Panc1 (cell line): ENCODE data around the gene SIK2. TPM values are rescaled to one million over a fixed set of nuclear protein-coding genes. Genes with fewer than 3 reads are reported as not detected.

Source experiments
- ATAC-seq: fragments of 200-7000 bp; cut with Tn5 transposase; 2 replicates; pipeline ENCODE4 v1.9.1; 2020; ENCODE audit warnings: mild to moderate bottlenecking, moderate library complexity
- BruUV-seq: library from RNA; stranded (reverse); fragments of 400-500 nt; replicated peaks from 2 replicates; lab custom pipeline; 2021; lab: Mats Ljungman, UMichigan
- CTCF ChIA-PET: fragments of 300-600 bp; sonication (Branson Sonifier 250); formaldehyde crosslinking; loops from one replicate; lab custom pipeline; 2022; ENCODE audit warnings: antibody characterized with exemption; lab: Charles Lee
- POLR2A ChIA-PET: fragments of 300-600 bp; sonication (Branson Sonifier 250); formaldehyde crosslinking; loops from one replicate; lab custom pipeline; 2022; ENCODE audit warnings: antibody characterized with exemption; lab: Charles Lee
- DNase-seq: peaks from one replicate; pipeline ENCODE4 v3.0.0-alpha.2; 2010; ENCODE audit warnings: low read depth, low spot score
- H3K27ac ChIP-seq: 2 replicates; pipeline ENCODE4 v1.5.1; 2011; ENCODE audit warnings: mild to moderate bottlenecking, low read length, inconsistent platforms
- H3K27me3 ChIP-seq: fragments of 200-500 bp; sonication (Bioruptor generic); 2 replicates; pipeline ENCODE4 v1.6.0; 2014; ENCODE audit warnings: low read length, inconsistent platforms; ENCODE audit not compliant: control insufficient read depth, insufficient read depth
- H3K36me3 ChIP-seq: fragments of 200-500 bp; sonication (Bioruptor generic); 2 replicates; pipeline ENCODE4 v1.5.1; 2014; ENCODE audit warnings: inconsistent platforms, mild to moderate bottlenecking, low read length, moderate library complexity; ENCODE audit not compliant: control insufficient read depth, insufficient read depth
- H3K4me1 ChIP-seq: 2 replicates; pipeline ENCODE4 v1.5.1; 2011; ENCODE audit warnings: inconsistent platforms, mild to moderate bottlenecking, low read length, moderate library complexity; ENCODE audit not compliant: control insufficient read depth, insufficient read depth
- H3K4me3 ChIP-seq, 2 experiments: 2 replicates each; pipeline ENCODE4 v1.5.1; 2011 to 2012; ENCODE audit warnings: low read depth in 2 of 2, low read length in 2 of 2, mild to moderate bottlenecking in 2 of 2, inconsistent platforms in 1 of 2, moderate library complexity in 1 of 2
- H3K9me3 ChIP-seq: fragments of 200-500 bp; sonication (Bioruptor generic); 2 replicates; pipeline ENCODE4 v1.5.1; 2014; ENCODE audit warnings: low read depth, mild to moderate bottlenecking, inconsistent platforms, low read length, moderate library complexity; ENCODE audit not compliant: control insufficient read depth, insufficient read depth
- POLR2AphosphoS5 ChIP-seq: IDR thresholded peaks from 2 replicates; pipeline ENCODE4 v1.6.1; 2012; ENCODE audit warnings: mild to moderate bottlenecking, low read depth, low read length, moderate library complexity
- SIN3A ChIP-seq: IDR thresholded peaks from 2 replicates; pipeline ENCODE4 v1.6.1; 2012; ENCODE audit warnings: low read depth, mild to moderate bottlenecking, low read length, moderate library complexity, borderline replicate concordance; ENCODE audit not compliant: insufficient read depth
- TCF7L2 ChIP-seq: IDR thresholded peaks from 2 replicates; pipeline ENCODE4 v1.6.1; 2011; ENCODE audit warnings: mild to moderate bottlenecking, low read depth, low read length, inconsistent platforms
- in situ Hi-C: cut with HindIII; loops from 2 replicates; pipeline ENCODE4 v1.10.0; 2016; ENCODE audit warnings: low sequenced_read_pairs, low pct_unique_long_range_greater_than_20kb
- intact Hi-C: fragments of 100-400 bp; cut with micrococcal nuclease; formaldehyde crosslinking; loops from one replicate; pipeline ENCODE4 v1.10.0; 2022; ENCODE audit not compliant: unreplicated experiment
- total RNA-seq: library from RNA; stranded (reverse); gene quantifications from one replicate; pipeline ENCODE4 v1.2.1, GENCODE V29; 2021; ENCODE audit not compliant: unreplicated experiment
- TF ChIP-seq, protein P1 (sequence below), 2 experiments: IDR thresholded peaks; 2 replicates each; pipeline ENCODE4 v1.6.1; 2011 to 2012; ENCODE audit warnings: low read depth in 2 of 2, control low read depth in 1 of 2, low read length in 1 of 2, mild to moderate bottlenecking in 1 of 2, moderate library complexity in 1 of 2; ENCODE audit not compliant: insufficient read depth in 1 of 2
- TF ChIP-seq, protein P2 (sequence below): fragments of 450-650 bp; IDR thresholded peaks from 2 replicates; pipeline ENCODE4 v1.5.1; 2017; ENCODE audit warnings: mild to moderate bottlenecking

The SIK2 gene
- total RNA-seq, 1 experiment from 2014 or later: 17.0 TPM

DNA sequence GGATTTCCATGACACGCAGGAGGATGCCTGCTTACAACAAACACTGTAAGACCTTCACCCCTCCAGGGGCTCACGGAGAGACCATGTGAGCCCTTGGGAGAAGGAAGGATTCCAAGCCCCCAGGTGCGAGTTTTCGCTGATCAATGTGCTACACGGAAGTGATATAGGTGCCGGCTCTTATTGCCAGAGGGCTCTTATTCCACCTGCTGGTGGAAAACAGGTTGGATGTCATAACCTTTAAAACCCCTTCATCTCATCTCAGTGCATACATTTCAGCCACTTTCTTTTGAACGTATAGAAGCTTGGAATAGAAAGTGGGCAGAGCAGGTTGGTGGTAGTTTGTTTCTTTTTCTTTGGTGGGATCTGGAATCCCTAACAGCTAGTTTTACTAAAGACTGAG, 35.9 kb upstream of the SIK2 start:
- TF ChIP-seq, protein P1, sequence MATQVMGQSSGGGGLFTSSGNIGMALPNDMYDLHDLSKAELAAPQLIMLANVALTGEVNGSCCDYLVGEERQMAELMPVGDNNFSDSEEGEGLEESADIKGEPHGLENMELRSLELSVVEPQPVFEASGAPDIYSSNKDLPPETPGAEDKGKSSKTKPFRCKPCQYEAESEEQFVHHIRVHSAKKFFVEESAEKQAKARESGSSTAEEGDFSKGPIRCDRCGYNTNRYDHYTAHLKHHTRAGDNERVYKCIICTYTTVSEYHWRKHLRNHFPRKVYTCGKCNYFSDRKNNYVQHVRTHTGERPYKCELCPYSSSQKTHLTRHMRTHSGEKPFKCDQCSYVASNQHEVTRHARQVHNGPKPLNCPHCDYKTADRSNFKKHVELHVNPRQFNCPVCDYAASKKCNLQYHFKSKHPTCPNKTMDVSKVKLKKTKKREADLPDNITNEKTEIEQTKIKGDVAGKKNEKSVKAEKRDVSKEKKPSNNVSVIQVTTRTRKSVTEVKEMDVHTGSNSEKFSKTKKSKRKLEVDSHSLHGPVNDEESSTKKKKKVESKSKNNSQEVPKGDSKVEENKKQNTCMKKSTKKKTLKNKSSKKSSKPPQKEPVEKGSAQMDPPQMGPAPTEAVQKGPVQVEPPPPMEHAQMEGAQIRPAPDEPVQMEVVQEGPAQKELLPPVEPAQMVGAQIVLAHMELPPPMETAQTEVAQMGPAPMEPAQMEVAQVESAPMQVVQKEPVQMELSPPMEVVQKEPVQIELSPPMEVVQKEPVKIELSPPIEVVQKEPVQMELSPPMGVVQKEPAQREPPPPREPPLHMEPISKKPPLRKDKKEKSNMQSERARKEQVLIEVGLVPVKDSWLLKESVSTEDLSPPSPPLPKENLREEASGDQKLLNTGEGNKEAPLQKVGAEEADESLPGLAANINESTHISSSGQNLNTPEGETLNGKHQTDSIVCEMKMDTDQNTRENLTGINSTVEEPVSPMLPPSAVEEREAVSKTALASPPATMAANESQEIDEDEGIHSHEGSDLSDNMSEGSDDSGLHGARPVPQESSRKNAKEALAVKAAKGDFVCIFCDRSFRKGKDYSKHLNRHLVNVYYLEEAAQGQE (IDR thresholded peaks at IDR 0.05; ENCODE audit: insufficient read depth in 1 of 2, low read depth in 2 of 2, low read length in 1 of 2): no peak
- no peak for TF ChIP-seq TCF7L2
- no peak for TF ChIP-seq SIN3A
- no peak for TF ChIP-seq POLR2AphosphoS5
- TF ChIP-seq, protein P2, sequence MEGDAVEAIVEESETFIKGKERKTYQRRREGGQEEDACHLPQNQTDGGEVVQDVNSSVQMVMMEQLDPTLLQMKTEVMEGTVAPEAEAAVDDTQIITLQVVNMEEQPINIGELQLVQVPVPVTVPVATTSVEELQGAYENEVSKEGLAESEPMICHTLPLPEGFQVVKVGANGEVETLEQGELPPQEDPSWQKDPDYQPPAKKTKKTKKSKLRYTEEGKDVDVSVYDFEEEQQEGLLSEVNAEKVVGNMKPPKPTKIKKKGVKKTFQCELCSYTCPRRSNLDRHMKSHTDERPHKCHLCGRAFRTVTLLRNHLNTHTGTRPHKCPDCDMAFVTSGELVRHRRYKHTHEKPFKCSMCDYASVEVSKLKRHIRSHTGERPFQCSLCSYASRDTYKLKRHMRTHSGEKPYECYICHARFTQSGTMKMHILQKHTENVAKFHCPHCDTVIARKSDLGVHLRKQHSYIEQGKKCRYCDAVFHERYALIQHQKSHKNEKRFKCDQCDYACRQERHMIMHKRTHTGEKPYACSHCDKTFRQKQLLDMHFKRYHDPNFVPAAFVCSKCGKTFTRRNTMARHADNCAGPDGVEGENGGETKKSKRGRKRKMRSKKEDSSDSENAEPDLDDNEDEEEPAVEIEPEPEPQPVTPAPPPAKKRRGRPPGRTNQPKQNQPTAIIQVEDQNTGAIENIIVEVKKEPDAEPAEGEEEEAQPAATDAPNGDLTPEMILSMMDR: no peak
- H3K36me3 ChIP-seq: no peaks in the 10 kb centered on the region
- H3K27ac ChIP-seq: no peak overlapping the region
- ChIA-PET CTCF (interaction anchor here (0.5 to 0.7 kb wide), 5 partner anchors 9 to 415 kb away, joined by 3 to 6 read pairs (median 3); no protein-coding TSS in a partner anchor), POLR2A (no interaction called here)
- no peak for DNase-seq
- no TSS peak for BruUV-seq
- in situ Hi-C loops (no loop called here), intact Hi-C loops (no loop called here)
- peaks cover 4% of the 10 kb centered on the region; the same call in 1 of the 2 replicates for H3K4me1 ChIP-seq
- H3K4me3 ChIP-seq: no peak overlapping the region
- H3K9me3 ChIP-seq: no peaks in the 10 kb centered on the region
- ATAC-seq: no peak
- H3K27me3 ChIP-seq: no peaks in the 10 kb centered on the region

GRCh38 chr11:111569476-111569875, 32.8 kb upstream of the SIK2 start:
- H3K9me3 ChIP-seq: no peaks in the 10 kb centered on the region
- ChIA-PET POLR2A (no interaction called here), CTCF (no interaction called here)
- no peaks in the 10 kb centered on the region for H3K27me3 ChIP-seq
- no peak overlapping the region for H3K4me3 ChIP-seq
- intact Hi-C loops (no loop called here), in situ Hi-C loops (no loop called here)
- TF ChIP-seq TCF7L2: no peak
- TF ChIP-seq POLR2AphosphoS5: no peak
- TF ChIP-seq SIN3A: no peak
- TF ChIP-seq, protein P2: no peak
- TF ChIP-seq, protein P1 (IDR thresholded peaks at IDR 0.05; ENCODE audit: insufficient read depth in 1 of 2, low read depth in 2 of 2, low read length in 1 of 2): no peak
- no peak for ATAC-seq
- H3K36me3 ChIP-seq: no peaks in the 10 kb centered on the region
- no TSS peak for BruUV-seq
- H3K27ac ChIP-seq: no peak overlapping the region
- DNase-seq: no peak
- 0 out of 2 replicates have a peak, but pooled peaks cover 4% of the 10 kb centered on the region for H3K4me1 ChIP-seq
